GM12891 (cell line): ENCODE measurements around the gene POLR3B.

Experiments used
- PAX5 ChIP-seq: IDR thresholded peaks from 2 replicates; pipeline ENCODE4 v1.6.1; 2011; ENCODE audit warnings: low read length, moderate library complexity, mild to moderate bottlenecking; ENCODE audit not compliant: insufficient read depth, severe bottlenecking
- POLR2A ChIP-seq: IDR thresholded peaks from 2 replicates; pipeline ENCODE4 v1.6.1; 2011; ENCODE audit warnings: low read depth, low read length, control low read depth
- POLR2AphosphoS5 ChIP-seq: IDR thresholded peaks from 2 replicates; pipeline ENCODE4 v1.6.1; 2011; ENCODE audit warnings: low read depth, low read length, control low read depth
- TAF1 ChIP-seq: IDR thresholded peaks from 2 replicates; pipeline ENCODE4 v1.6.1; 2011; ENCODE audit warnings: low read depth, low read length, control low read depth

DNA sequence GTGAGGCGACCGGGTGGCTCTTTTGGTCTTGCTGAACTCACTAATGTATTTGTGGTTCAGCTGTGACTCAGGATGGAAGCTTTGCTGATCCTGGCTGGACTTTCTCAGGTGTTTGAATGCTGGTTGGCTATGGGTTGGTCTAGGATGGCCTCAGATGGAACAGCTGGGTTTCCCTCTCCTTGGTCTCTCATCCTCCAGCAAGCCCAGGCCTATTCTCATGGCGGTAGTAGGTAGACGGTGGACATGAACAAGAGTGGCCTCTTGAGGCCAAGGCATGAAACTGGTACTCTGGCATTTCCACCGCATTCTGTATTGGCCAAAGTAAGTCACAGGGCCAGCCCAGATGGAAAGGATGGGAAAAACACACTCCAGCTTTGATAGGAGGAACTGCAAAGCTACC is 11.8 kb upstream of the POLR3B start:
- no peak for TF ChIP-seq TAF1
- TF ChIP-seq POLR2AphosphoS5 = no peak
- TF ChIP-seq POLR2A = no peak
- TF ChIP-seq PAX5 = no peak
